ENCODE results near the gene FAM107A.
"Not testable (repeated sequence)": the region's sequence is repeated elsewhere in the genome, so short reads cannot be mapped to it uniquely, and the experiment has no call there.

The FAM107A gene

DNA sequence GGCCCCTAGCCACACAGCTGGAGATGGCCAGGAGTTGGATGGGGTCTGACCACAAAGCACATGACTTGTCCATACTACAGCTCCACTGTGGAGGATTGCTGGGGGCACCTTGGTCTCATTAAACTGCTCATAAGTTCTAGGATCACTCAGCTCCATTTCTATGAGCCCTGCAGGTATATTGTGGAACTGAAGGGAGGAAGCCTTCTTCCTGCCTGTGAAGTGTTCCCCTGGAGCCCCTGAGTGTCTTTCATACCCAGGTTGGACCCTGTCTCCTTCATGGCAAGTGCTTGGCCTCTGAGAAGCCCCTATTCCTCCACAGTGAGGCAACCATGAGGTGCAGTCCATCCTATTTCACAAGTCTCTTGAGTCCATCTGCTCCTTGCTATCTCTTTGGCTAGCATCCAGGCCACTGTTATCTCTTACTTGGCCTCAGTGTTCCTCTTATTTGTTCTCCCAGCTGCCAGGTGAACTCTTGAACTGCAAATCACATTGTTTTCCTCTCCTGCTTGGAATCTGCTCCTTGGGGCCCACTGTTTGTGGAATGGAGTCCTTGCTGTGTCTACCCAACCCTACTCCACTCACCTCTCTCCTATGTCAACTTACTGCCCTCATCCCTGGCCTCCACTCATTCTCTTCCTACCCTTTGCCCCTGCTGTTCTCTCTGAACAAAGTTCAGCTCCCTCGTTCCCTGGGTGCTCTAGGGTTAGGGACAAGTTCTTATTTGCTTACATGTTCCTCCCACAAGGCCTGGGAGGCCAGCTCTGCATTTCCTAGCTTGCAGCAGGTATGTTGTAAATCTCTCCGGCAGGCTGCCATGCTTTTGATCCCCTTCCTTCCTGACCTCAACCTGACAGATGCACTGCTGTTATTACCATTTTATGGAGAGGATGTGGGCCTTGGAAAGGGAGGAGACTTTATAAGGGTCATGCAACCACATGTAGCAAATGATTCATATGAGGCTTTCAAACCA lies 41.4 kb downstream of the FAM107A start:
- no peak for DNase-seq

DNA sequence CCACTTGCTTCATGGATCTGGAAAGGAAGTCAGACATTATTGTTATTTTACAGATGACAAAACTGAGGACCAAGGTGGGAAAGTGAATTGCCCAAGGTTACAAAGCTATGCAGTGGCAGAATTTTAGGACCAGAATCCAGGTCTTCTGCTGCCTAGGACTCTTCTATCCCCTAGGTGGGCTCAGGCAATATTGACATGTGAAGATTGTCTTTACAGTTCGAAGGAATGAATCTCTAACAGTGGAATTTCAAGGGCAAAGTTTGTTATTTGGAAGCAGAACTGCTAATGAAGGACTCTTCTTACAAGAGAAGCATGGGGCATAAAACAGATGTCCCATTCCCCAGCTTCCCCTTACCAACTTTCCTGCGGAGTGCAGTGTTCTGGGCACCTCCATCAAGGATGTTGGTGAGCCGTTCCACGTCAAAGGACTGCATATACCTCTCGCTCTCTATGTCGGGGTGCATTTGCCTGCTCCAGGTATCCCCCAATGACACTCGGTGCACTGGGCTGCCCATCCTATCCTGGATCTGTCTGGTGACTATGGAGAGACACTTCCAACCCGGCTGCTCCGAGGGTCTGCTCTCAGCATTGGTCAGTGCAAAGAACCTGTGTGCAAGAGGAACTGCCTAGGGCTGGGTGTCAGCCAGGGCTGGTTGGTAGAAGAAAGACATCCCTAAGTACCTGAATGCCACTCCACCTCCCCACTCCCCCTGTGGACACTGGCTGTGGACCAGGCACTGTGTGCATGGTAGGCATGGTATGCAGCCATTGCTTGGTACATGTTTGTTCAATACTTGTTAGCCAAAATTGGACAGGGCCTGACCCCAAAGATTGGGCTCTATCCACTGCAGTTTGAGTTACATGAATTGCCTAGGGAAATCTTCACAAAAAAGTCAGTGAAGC lies 42.3 kb downstream of the FAM107A start:
- no peak for DNase-seq

DNA sequence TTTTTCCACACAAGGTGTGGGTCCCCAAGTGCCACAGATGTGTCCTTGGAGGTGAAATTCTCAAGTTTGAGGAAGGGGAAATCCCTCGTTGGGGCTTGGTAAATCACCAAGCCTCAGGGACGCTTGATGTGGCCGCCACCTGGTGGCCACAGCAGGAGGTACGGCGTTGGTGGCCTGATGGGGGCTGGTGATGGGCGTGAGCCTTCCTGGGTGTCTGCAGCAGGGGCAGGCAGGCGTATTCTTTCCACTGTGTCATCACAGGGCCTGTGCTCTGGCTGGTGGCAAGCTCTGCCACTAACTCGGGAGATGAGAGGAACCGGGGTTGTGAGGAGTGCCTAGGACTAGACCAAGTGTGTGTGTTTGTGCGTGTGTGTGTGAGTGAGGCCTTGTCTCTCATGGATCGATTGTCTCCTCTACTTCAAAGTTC lies 44.4 kb downstream of the FAM107A start:
- DNase-seq = peak; percentile 80

DNA sequence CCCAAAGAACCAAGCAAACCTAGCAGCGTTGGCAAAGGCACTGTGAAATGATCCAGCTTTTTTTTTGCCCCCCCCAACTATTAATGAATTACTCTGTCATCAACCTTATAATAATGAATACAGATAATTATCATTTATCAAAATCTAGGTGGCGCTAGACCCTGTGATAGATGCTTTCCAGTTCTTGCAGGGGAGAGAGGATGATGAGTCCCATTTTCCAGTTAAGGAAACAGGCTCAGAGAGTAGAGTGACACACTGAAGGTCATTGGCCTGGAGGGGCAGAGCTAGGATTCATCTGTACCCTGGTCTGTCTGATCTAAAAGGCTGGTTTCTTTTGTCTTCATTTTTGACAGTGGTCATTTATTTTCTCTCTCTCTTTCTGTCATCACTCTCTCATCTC lies 45.2 kb downstream of the FAM107A start:
- DNase-seq = no peak

DNA sequence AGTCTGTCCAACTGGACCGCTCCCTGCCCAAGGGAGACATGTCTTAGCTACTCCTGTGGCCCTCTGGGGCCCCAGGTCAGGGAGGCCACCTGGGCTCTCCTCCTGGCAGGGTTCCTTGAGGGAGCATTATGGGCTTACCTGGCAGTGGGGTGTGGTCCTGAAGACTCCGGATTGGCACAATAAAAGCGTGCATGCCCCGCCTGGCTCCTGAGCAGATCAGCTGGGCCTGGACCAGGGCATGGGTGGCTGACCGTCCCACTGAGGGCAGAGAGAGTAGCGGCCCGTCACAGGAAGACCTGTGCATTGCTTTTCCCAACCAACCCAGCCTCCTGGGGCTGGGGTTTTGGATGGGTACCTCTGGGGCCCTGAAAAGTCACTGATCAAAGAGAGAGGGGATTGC lies 45.6 kb downstream of the FAM107A start:
- no peak for DNase-seq

DNA sequence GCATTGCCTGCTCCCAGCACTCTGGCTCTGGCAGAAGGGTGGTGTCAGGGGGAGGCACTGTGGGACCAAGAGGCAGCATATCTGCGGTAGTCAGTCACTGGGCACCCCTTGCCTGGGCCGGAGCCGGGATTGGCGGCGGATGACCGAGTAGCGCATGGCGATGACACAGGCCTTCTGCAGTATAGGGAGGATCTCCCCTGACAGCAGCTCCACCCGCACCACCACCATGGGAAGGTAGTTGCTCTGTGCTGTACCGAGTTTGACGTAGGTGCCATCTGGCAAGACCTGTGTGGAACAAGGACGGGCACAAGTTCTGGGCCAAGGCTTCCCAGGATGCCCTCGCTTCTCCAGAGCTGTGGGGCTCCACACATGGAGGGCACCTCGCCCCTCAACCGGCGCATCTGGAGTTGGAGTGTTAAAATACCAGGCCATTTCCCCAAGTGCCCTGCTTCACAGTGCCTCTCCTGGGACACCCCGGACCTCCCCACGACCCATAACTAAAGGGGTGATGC lies 46.8 kb downstream of the FAM107A start:
- DNase-seq = no peak

DNA sequence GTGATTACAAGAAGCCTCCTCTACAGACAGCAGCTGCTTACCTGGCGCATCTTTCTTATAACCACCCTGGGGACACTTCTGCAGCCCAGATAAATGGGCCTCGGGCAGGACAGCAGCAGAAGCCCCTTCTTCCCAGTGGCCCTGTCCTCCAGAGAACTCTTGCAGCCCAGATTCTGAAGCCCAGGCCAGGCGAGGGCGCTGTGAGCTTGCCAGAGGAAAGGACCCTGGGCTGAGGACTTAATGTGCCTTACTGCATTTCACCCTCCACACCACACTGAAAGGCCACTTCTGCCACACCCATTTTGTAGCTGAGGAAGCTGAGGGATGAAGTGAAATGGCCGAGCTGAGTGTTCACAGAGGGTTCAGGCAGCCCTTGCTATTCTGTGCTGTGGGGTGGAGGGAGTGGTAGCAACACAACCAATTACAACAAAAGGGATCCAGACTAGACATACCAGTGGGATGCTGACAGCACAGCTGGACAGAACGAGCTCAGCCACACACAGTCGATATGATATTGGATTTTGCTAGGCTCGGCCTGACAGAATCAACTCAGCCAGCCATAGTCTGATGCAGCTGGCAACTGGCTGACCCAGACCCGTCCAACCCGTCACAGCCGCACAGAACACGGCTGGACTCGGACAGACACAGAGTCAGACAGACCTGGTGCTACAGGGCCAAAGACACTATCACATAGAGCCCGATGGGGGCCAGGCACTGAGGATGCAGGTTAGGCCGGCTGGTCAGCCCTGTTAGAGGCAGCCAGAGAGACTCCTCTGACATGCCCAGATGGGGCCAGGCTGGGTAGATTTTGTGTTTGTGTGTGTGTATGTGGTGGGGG lies 47.5 kb downstream of the FAM107A start:
- no peak for DNase-seq

DNA sequence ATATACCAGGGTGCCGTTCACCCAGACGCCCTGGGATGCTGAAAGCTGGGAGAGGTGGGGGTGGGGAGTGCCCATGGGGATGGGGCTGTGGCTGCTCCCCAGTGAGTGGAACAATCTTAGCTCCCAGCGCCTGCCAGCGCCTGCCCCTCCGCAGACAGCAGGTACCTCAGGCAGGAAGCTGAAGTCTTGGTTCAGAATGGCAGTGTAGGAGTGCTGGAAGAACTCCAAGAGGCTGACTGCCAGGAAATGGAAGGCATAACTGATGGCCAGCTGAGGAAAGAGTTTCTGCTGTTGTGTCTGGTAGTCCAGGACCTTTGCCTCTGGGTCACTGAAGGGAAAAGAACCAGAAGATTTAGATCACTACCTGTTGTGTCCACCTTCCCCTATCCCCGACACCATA lies 48.6 kb downstream of the FAM107A start:
- no peak for DNase-seq

DNA sequence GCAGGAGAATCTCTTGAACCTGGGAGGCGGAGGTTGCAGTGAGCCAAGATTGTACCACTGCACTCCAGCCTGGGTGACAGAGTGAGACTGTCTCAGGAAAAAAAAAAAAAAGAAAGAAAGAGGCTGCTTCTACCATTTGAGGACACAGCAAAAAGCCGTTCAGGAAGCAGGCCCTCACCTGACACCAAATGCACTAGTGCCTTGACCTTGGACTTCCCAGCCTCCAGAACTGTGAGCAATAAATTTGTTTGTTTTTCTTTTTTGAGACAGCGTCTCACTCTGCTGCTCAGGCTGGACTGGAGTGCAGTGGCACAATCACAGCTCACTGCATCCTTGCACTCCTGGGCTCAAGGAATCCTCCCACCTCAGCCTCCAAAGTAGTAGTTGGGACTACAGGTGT lies 49.8 kb downstream of the FAM107A start:
- not testable (repeated sequence) for DNase-seq

DNA sequence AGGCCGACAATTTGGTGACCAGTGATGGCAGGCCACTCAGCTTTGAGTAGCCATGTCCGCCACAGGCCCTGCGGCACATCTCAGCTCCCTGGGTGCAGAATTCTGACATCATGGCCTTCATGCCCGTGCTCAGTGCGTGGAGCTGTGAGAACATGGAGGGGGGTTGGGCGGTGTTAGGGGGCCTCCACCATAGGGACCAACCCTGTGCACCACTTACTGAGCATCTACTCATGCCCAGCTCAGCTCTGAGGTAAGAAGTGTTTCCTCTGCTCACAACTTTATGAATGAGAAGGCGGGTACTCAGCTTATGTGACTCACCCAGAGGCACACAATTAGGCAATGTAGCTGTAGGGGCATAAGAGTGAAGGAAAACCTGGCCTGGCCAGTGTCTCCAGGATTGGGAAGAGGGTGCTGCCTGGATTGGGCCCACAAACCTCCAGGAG lies 50.7 kb downstream of the FAM107A start:
- DNase-seq = no peak

DNA sequence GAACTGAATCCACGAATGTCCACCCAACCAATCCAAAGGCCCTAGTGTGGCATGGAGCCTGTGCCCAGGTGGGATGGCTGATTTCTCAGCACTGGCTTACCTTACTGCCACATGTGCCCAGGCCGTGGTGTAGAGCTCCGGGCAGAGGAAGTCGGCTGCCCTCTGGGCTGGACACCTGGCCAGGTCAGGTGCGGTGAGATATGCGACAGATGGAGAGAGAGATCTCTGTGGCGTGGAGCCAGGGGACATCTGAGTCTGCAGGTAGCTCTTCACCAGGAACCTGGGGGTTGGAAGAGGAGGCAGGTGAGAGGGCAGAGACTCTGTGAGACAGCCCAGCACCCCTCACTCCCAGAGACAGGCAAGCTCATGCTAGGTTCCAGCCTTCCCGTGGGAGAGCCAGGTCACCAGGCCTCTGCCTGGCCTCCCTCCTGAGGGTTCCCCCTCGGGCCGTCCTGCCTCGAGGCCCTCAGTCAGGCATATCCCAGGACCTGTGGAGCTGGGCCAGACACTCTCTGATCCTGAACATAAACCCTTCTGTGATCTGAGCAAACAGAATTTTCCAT lies 52.8 kb downstream of the FAM107A start:
- DNase-seq = no peak

DNA sequence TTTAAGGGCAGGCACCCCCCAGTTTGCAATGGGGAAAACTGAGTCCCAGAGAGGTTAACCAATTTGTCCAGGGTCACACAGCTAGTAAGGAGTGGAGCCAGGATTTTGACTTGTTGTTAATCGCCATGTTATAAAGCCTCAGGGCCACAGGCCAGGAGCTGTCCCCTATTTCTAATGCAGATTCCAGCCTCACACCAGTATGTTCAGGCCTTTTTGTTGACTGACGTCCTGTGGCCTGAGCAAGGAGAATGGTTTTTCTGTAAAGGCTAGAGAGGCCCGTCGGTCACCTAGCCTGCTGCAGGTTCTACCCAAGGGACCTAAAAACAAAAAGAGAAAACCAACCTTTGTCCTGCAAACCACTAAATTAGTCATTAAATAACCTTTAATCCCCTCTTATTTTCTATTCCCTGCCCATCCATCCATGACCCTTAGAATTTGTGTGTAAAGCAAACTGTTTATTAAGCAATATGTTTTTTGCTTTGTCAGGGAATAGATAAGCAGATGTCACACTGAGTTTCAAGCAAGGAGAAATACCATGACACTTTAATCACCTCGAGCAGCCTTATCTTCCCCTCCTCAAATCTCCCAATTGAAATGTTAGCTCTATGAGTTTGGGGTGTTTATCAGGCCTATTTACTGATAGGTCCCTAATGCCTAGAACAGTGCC lies 54.3 kb downstream of the FAM107A start:
- no peak for DNase-seq

DNA sequence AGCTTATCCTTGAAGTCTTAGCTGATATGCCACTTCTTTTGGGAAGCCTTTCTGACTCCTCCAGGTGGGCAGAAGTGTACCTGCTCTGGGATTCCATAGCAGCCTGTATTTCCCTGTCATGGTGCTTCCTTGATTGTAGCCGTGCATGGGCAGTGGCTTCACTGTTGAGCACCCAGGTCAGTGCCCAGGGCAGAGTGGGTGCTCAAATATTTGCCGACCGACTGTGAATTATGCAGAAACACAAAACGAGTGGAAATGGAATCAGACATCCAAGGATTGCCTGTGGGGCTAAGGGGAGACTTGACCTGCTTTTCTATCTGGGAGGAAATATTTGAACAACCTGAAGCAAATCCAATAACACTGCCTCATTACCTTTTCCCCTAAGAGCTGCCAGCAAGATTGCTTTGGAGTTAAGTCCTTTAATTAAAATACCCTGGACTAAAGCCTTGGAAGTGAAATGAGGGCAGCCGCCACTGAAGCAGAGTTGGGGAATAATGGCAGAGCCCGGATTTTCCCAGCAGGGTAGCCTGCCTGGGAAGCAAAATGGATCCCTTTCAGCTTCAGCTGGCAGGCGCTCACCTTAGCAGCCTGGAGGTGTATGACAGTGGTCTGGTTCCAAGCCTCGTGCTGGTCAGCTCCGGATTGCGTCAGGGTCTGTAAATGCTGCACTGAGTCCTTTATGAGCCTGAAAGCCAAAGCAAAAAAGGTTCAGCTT lies 55.1 kb downstream of the FAM107A start:
- DNase-seq = no peak

DNA sequence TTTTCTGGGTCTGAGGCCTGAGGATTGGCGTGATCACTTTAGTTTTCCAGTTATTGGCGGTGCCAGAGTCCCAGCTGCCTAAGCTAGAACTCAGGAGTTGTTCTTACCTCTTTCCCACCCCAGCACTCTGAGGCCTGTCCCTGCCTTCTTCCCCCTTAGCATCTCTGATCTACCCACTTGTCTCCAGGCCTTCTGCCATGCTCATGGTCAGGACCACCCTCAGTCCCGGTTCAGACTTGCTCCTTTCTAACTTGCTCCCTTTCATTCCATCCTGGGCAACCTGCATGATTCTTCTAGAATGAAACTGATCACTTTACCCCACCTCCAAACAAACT lies 55.9 kb downstream of the FAM107A start:
- no peak for DNase-seq

DNA sequence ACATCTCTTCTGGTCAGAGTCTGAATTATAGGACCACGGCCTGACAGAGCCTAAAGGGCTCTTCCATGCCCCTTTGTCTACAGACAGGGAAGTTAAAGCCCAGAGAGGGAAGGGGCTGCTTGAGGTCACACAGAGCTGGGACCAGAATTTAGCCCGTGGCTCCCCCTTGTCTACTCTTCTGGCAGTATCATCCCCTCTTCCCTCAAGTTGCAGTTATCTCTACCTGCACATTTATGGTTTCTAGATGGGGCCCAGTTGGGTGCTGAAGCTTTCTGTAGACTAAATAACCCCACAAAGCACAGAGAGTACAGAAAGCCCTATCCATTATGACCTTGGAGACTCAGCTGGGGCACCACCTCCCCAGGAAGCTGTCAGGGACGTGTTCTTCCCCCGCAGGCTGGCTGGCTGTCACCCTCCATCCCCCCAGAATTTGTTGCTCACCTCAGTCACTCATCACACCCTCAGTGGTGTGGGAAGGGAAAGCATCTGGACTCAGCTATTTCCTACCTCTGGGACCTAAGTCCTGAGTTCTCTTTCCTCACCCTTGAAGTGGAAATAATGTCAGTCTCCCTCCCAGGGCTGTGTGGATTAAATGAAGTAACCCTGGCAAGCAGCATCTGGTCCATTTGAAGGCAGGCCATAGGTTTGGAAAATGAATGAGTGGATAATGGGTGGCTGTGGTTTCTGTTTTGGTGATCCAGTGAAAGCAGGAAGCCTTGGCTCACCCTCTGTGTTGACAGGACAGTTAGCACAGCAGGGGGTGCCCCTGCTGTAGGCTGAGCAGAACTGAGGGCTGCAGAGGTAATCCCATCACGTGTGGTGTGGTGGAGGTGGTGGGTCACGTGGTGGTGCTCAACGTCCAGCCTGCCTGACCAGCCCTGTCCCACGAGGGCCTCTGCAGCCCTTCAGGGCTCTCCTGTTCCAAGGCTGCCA lies 56.5 kb downstream of the FAM107A start:
- DNase-seq = no peak

DNA sequence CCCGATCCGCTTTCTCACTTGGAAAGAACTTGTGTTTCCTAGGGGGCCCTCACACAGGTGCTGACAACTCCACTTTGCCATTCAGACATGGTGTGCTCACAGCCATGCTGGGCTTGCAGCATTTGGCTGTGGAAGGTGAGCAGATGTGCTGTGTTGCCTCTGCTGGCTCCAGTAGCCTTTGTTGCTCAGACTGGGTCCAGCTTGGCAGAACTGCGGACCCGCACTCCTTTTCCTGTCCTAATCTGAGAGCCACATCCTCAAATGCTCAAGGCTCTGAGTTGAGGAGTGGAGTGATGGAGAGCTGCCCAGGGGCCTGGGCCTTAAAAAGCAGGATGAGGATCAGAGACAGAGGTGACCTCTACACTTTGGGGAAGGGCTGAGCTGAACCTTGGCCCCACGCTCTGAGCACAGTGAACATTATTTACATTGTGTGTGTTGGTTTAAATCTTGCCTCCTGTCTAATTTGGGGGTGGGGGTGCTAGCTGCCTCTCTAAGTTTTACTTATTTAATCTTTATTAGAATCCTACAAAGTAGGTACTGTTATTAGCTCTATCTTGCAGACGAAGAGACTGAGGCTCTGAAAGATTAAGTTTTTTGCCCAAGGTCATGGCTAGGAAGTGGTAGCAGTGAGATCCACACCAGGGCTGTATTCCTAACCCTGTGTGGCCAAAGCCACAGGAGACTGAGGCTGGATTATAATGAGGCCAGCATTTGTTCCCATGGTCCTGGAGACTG lies 57.4 kb downstream of the FAM107A start:
- no peak for DNase-seq

DNA sequence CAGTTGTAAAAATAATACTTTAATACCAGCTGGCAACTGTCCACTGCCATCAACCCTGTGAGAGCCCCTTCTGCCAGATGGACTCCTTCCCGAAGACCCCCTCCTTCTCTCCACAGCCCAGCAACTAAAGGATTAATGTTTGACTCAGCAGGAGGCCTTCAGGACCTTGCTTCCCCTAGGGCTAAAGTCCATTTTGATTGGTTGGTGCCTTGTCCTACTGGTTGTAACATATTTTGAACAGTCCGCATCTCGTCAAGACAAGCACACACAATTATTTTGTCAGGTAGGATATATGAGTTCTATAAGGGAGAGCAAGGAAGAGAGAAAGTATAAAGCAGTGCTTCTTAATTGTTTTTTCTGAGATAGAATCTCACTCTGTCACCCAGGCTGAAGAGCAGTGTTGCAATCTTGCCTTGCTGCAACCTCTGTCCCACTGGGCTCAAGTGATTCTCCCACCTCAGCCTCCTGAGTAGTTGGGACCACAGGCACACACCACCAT lies 58.9 kb downstream of the FAM107A start:
- no peak for DNase-seq

DNA sequence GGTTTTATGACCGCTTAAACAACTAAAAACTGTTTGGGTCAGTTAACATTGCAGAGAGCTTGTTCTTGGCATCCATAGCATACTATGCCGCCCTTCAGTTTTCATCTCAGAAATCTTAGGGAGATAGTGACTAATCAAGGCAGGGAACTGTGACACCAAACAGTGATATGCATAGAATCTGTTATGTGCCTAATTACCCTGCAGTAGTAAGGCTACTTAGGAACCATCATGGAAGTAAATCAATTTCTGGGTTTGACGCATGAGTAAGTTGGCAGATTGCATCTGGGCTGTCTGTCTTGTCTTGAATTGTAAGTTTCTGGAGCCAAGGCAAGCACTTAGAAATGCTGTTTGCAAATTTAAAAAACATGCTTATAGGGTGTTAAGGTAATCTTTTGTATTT lies 62.8 kb downstream of the FAM107A start:
- no peak for DNase-seq
